ENCODE data around the gene PGLYRP3. TPM values are rescaled to one million over a fixed set of nuclear protein-coding genes. Genes with fewer than 3 reads are reported as not detected.

PGLYRP3 gene
- total and polyA plus RNA-seq, 9 of the 15 experiments (the other 6 are each of a cell fraction or from before 2014, with no cell fraction given): not detected

DNA sequence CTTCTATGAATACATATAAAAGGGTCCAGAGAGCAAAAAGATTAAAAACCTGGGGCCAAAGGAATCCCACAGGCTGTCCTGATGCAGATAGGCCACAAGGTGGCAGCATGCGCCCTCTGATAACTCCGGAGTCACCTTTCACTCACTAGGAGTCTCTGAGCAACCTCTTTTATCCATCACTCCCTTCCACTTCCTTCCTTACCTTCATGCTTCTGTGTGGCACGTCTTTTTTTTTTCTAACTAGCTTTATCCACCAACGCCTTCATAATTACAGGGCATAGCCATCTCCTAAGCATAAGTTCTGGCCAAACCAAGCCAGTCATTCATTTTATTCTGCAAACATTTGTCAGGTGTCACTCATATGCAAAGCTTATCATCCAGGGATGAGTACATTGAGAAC lies 39.8 kb upstream of the PGLYRP3 start:
- CTCF ChIA-PET (ENCODE audit: low intra/inter-chr PET ratio): interaction anchor here (0.6 to 3.1 kb wide), 7 partner anchors 13 to 1060 kb away, joined by 3 to 48 read pairs (median 3); partner anchors contain the start of gene PGLYRP3
- BruUV-seq (replicated peaks): no TSS peak
- Histone ChIP-seq H2AFZ (ENCODE audit: low read depth, low read length) (no peak overlapping the region), H3K9ac (ENCODE audit: insufficient read depth in 1 of 2, low read depth in 2 of 2, low read length in 2 of 2) (no peak overlapping the region), H3K79me2 (ENCODE audit: control insufficient read depth, insufficient read depth, low read length) (no peaks in the 10 kb centered on the region), H4K20me1 (replicated peaks; ENCODE audit: control insufficient read depth, insufficient read depth, low read length) (peaks cover 3% of the 10 kb centered on the region; the same call in 1 of the 2 replicates), H3K27ac (ENCODE audit: extremely low read depth, low read depth, low read length) (no peak overlapping the region), H3K4me3 (no peak overlapping the region), H3K36me3 (ENCODE audit: control insufficient read depth, insufficient read depth, low read length) (no peaks in the 10 kb centered on the region), H3K9me1 (ENCODE audit: control insufficient read depth, insufficient read depth, low read length) (no peaks in the 10 kb centered on the region), H3K9me3 (replicated peaks; ENCODE audit: control insufficient read depth, insufficient read depth, low read depth, low read length) (no peaks in the 10 kb centered on the region), H3K4me2 (ENCODE audit: insufficient read depth, low read length) (no peak overlapping the region), H3K4me1 (replicated peaks in 1 of 2; ENCODE audit: control insufficient read depth in 2 of 2, insufficient read depth in 2 of 2, low read length in 2 of 2) (peaks cover 0 to 3% of the 10 kb centered on the region in 2 experiments; a peak in 1 of 5 replicates), H3K27me3 (ENCODE audit: control insufficient read depth in 2 of 2, insufficient read depth in 2 of 2, low read length in 2 of 2) (peaks cover 7 to 31% of the 10 kb centered on the region in 2 experiments; a peak in 4 of 5 replicates)
- peak; percentile 90 for FAIRE-seq
- ATAC-seq: peak; percentile 85
- intact Hi-C loops (cut with micrococcal nuclease) (loop anchor here (2.0 to 10.0 kb wide), 3 partner anchors 216 to 632 kb away; partner anchors contain the start of gene RAB13), in situ Hi-C loops (cut with MboI) (loop anchor here (5.0 to 10.0 kb wide), 2 partner anchors 155 to 402 kb away; no protein-coding TSS in a partner anchor)
- DNase-seq (ENCODE audit: extremely low read depth in 1 of 4, low spot score in 3 of 4): peak; percentile 79 to 82 (median 80)
- POLR2A ChIA-PET: interaction anchor here (1.6 to 2.6 kb wide), 3 partner anchors 9 to 143 kb away, joined by 3 to 9 read pairs (median 6); no protein-coding TSS in a partner anchor
- WGBS (ENCODE audit: insufficient coverage, low coverage, missing lambda C conversion rate): 2% methylated on average over 4 of the region's 4 CpGs
- TF ChIP-seq MAX (CRISPR knock-in tag; IDR thresholded peaks at IDR 0.05) (no peak), ZNF134 (CRISPR knock-in tag; conservative IDR thresholded peaks at IDR 0.05) (no peak), ATF2 (CRISPR knock-in tag; IDR thresholded peaks at IDR 0.05) (no peak), VEZF1 (CRISPR knock-in tag; IDR thresholded peaks at IDR 0.05) (no peak), PHF8 (IDR thresholded peaks at IDR 0.05; ENCODE audit: borderline replicate concordance, low read length) (no peak), ARID2 (IDR thresholded peaks at IDR 0.05) (no peak), ZNF717 (CRISPR knock-in tag; IDR thresholded peaks at IDR 0.05) (no peak), FIP1L1 (IDR thresholded peaks at IDR 0.05; ENCODE audit: low read depth, low read length, poor library complexity, severe bottlenecking) (no peak)
- TF ChIP-seq, protein P1, sequence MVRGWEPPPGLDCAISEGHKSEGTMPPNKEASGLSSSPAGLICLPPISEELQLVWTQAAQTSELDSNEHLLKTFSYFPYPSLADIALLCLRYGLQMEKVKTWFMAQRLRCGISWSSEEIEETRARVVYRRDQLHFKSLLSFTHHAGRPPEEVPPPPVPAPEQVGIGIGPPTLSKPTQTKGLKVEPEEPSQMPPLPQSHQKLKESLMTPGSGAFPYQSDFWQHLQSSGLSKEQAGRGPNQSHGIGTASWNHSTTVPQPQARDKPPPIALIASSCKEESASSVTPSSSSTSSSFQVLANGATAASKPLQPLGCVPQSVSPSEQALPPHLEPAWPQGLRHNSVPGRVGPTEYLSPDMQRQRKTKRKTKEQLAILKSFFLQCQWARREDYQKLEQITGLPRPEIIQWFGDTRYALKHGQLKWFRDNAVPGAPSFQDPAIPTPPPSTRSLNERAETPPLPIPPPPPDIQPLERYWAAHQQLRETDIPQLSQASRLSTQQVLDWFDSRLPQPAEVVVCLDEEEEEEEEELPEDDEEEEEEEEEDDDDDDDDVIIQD (CRISPR knock-in tag; IDR thresholded peaks at IDR 0.05): no peak
- TF ChIP-seq, protein P2, sequence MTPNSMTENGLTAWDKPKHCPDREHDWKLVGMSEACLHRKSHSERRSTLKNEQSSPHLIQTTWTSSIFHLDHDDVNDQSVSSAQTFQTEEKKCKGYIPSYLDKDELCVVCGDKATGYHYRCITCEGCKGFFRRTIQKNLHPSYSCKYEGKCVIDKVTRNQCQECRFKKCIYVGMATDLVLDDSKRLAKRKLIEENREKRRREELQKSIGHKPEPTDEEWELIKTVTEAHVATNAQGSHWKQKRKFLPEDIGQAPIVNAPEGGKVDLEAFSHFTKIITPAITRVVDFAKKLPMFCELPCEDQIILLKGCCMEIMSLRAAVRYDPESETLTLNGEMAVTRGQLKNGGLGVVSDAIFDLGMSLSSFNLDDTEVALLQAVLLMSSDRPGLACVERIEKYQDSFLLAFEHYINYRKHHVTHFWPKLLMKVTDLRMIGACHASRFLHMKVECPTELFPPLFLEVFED (CRISPR knock-in tag; conservative IDR thresholded peaks at IDR 0.05): no peak
- TF ChIP-seq, protein P3, sequence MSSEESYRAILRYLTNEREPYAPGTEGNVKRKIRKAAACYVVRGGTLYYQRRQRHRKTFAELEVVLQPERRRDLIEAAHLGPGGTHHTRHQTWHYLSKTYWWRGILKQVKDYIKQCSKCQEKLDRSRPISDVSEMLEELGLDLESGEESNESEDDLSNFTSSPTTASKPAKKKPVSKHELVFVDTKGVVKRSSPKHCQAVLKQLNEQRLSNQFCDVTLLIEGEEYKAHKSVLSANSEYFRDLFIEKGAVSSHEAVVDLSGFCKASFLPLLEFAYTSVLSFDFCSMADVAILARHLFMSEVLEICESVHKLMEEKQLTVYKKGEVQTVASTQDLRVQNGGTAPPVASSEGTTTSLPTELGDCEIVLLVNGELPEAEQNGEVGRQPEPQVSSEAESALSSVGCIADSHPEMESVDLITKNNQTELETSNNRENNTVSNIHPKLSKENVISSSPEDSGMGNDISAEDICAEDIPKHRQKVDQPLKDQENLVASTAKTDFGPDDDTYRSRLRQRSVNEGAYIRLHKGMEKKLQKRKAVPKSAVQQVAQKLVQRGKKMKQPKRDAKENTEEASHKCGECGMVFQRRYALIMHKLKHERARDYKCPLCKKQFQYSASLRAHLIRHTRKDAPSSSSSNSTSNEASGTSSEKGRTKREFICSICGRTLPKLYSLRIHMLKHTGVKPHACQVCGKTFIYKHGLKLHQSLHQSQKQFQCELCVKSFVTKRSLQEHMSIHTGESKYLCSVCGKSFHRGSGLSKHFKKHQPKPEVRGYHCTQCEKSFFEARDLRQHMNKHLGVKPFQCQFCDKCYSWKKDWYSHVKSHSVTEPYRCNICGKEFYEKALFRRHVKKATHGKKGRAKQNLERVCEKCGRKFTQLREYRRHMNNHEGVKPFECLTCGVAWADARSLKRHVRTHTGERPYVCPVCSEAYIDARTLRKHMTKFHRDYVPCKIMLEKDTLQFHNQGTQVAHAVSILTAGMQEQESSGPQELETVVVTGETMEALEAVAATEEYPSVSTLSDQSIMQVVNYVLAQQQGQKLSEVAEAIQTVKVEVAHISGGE (CRISPR knock-in tag; IDR thresholded peaks at IDR 0.05): no peak

Data from K562 (cell line).